GM12875 (cell line): Measurements from ENCODE around the gene AMDHD2.
A peak's percentile ranks its signal among the peaks of the same experiment; 100 is the strongest.
"Not testable (repeated sequence)": the region's sequence is repeated elsewhere in the genome, so short reads cannot be mapped to it uniquely, and the experiment has no call there.

ENCODE experiments used
- H3K4me3 ChIP-seq: one replicate; pipeline ENCODE4 v1.5.1; 2011; ENCODE audit warnings: low read depth, low read length, control low read depth
- CTCF ChIP-seq: IDR thresholded peaks from 2 replicates; pipeline ENCODE4 v1.5.1; 2011; ENCODE audit warnings: low read depth, mild to moderate bottlenecking, control low read depth, inconsistent platforms, low read length, moderate library complexity, borderline replicate concordance; ENCODE audit not compliant: insufficient read depth

Gene AMDHD2

GRCh38 chr16:2560131-2560797 is 40.1 kb downstream of the AMDHD2 start:
- H3K4me3 ChIP-seq, result not testable (repeated sequence)

GRCh38 chr16:2560798-2561133 is 40.6 kb downstream of the AMDHD2 start:
- not testable (repeated sequence) for H3K4me3 ChIP-seq

- H3K4me3 ChIP-seq, result not testable (repeated sequence)
Observed at GRCh38 chr16:2567506-2567905, 47.3 kb downstream of the AMDHD2 start.

- H3K4me3 ChIP-seq, result not testable (repeated sequence)
Observed at GRCh38 chr16:2568573-2568972, 48.4 kb downstream of the AMDHD2 start.

- not testable (repeated sequence) for H3K4me3 ChIP-seq
Observed at GRCh38 chr16:2572704-2573103, 52.5 kb downstream of the AMDHD2 start.

- not testable (repeated sequence) for H3K4me3 ChIP-seq
Observed at GRCh38 chr16:2575839-2576238, 55.7 kb downstream of the AMDHD2 start.

- H3K4me3 ChIP-seq, result not testable (repeated sequence)
Observed at GRCh38 chr16:2577044-2577443, 56.9 kb downstream of the AMDHD2 start.

- H3K4me3 ChIP-seq, result not testable (repeated sequence)
Observed at GRCh38 chr16:2578905-2579304, 58.7 kb downstream of the AMDHD2 start.

GRCh38 chr16:2580143-2580542 is 60.0 kb downstream of the AMDHD2 start:
- H3K4me3 ChIP-seq, result not testable (repeated sequence)
- 0 out of 2 replicates have a peak, but pooled peaks have one; percentile 6 for TF ChIP-seq CTCF

- H3K4me3 ChIP-seq, result not testable (repeated sequence)
Observed at GRCh38 chr16:2580818-2581217, 60.6 kb downstream of the AMDHD2 start.
